Measurements from ENCODE around the gene TRPV4. TPM values are rescaled to one million over a fixed set of nuclear protein-coding genes. Genes with fewer than 3 reads are reported as not detected.
A peak's percentile ranks its signal among the peaks of the same experiment; 100 is the strongest.
"Not testable (repeated sequence)": the region's sequence is repeated elsewhere in the genome, so short reads cannot be mapped to it uniquely, and the experiment has no call there.

Gene TRPV4
- polyA plus RNA-seq, 1 donor: 0.76 TPM

DNA sequence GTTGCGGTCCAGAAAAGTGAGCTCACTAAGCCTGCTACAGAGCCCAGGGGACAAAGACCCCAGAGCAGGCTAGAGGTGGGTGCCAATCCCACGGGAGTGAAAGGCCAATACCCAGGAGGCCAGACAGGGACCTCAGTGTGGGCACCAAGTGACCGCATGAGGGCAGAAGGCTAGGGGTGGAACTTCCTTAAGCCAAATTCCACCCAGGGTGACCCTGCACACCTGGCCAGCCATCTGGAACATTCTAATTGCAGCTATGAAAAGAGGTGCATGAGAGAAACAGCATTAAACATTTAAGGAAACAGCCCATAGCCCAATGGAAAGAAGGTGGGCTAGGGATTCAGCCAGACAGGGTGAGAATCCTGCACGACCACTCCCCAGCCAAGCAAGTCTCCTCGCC is 27.8 kb upstream of the TRPV4 start:
- no peaks in the 10 kb centered on the region for H3K9me3 ChIP-seq (ENCODE audit: control insufficient read depth, low read depth, low read length)
- H3K4me1 ChIP-seq (ENCODE audit: control insufficient read depth, insufficient read depth, low read length): peaks cover 39% of the 10 kb centered on the region
- no peak for DNase-seq
- peaks cover 26% of the 10 kb centered on the region for H3K36me3 ChIP-seq (ENCODE audit: control insufficient read depth, insufficient read depth, low read length)
- H3K27me3 ChIP-seq (ENCODE audit: control insufficient read depth, insufficient read depth, low read length): no peaks in the 10 kb centered on the region
- H3K27ac ChIP-seq (ENCODE audit: low read length): peak overlapping the region; percentile 42
- H3K4me3 ChIP-seq (ENCODE audit: low read length): no peak overlapping the region
- WGBS (ENCODE audit: insufficient coverage, low lambda C conversion rate): no CpG with 5 or more reads among the region's 5 CpGs

DNA sequence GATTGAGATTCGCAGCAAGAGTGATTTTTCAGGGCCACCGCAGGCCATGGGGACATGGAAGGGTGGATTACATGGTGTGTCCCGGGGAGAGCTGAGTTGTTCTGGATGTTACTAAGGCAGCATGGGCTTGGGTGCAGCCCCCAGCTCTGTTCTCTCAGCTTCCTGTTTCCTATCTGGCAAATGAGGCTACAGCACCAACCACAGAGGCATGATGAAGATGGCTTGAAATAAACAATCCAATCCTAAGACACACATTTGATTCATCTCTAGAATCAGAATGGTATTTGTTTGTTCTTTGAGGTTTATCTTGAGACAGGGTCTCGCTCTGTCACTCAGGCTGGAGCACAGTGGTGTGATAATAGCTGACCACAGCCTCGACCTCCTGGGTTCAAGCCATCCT is 25.6 kb upstream of the TRPV4 start:
- peaks cover 26% of the 10 kb centered on the region for H3K4me1 ChIP-seq (ENCODE audit: control insufficient read depth, insufficient read depth, low read length)
- H3K9me3 ChIP-seq (ENCODE audit: control insufficient read depth, low read depth, low read length): no peaks in the 10 kb centered on the region
- no peak overlapping the region for H3K27ac ChIP-seq (ENCODE audit: low read length)
- no CpG with 5 or more reads among the region's 5 CpGs for WGBS (ENCODE audit: insufficient coverage, low lambda C conversion rate)
- H3K27me3 ChIP-seq (ENCODE audit: control insufficient read depth, insufficient read depth, low read length): no peaks in the 10 kb centered on the region
- peaks cover 43% of the 10 kb centered on the region for H3K36me3 ChIP-seq (ENCODE audit: control insufficient read depth, insufficient read depth, low read length)
- DNase-seq: no peak
- H3K4me3 ChIP-seq (ENCODE audit: low read length): no peak overlapping the region

DNA sequence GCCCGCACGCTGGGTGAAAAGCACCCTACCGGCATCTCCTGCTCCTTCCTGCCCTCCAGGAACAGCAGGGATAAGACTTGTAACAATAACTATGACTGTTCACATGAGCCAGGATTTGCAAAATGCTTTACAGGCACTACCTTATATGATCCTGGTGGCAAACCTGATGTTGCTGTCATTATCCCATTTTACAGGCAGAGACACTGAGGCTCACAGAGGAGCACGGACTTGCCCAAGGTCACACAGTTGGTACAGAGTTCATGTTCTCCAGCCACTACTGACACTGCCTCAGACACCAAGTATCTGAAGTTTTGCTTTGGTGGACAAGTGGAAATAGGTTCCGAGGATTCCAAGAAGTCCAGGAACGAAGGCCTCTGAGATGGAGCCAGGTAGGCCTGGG is 24.5 kb upstream of the TRPV4 start:
- no peak for DNase-seq
- no peak overlapping the region for H3K4me3 ChIP-seq (ENCODE audit: low read length)
- no peaks in the 10 kb centered on the region for H3K9me3 ChIP-seq (ENCODE audit: control insufficient read depth, low read depth, low read length)
- no CpG with 5 or more reads among the region's 6 CpGs for WGBS (ENCODE audit: insufficient coverage, low lambda C conversion rate)
- H3K27ac ChIP-seq (ENCODE audit: low read length): no peak overlapping the region
- H3K4me1 ChIP-seq (ENCODE audit: control insufficient read depth, insufficient read depth, low read length): peaks cover 19% of the 10 kb centered on the region
- no peaks in the 10 kb centered on the region for H3K27me3 ChIP-seq (ENCODE audit: control insufficient read depth, insufficient read depth, low read length)
- peaks cover 46% of the 10 kb centered on the region for H3K36me3 ChIP-seq (ENCODE audit: control insufficient read depth, insufficient read depth, low read length)

DNA sequence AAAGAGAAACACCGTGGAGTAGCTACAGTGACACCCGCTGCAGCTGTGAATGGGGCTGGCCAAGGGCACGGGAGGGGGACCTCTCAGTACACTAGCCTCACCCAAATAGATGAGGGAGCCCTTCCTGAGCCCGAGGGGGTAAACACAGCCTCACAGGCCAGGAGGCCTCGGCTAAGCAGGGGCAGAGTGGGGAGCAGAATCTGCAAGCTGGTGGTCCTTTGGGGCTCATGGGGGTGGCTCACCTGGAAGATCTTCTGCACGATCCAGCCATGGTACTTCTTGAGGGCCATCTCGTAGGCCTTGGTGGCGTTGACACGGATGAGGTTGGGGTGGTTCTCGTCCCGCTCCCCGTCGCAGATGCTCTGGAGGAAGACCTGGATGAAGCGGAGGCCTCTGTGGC is 22.2 kb upstream of the TRPV4 start:
- no peaks in the 10 kb centered on the region for H3K4me1 ChIP-seq (ENCODE audit: control insufficient read depth, insufficient read depth, low read length)
- H3K4me3 ChIP-seq (ENCODE audit: low read length): no peak overlapping the region
- WGBS (ENCODE audit: insufficient coverage, low lambda C conversion rate): no CpG with 5 or more reads among the region's 14 CpGs
- peaks cover 51% of the 10 kb centered on the region for H3K36me3 ChIP-seq (ENCODE audit: control insufficient read depth, insufficient read depth, low read length)
- no peak overlapping the region for H3K27ac ChIP-seq (ENCODE audit: low read length)
- no peak for DNase-seq
- H3K9me3 ChIP-seq (ENCODE audit: control insufficient read depth, low read depth, low read length): no peaks in the 10 kb centered on the region
- H3K27me3 ChIP-seq (ENCODE audit: control insufficient read depth, insufficient read depth, low read length): no peaks in the 10 kb centered on the region

DNA sequence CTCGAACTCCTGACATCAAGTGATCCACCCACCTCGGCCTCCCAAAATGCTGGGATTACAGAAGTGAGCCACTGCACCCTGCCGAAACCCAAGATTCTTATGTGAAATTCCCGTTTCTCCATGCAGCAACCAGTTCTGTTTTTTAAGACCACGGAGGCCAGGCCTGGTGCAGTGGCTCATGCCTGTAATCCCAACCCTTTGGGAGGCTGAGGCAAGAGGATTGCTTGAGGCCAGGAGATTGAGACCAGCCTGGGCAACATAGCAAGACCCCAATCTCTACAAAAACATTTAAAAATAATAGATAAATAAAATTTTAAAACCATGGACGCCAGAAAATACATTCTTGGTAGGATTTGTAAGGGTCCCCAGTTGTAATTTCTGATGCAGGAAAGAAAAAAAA is 17.3 kb upstream of the TRPV4 start:
- H3K4me1 ChIP-seq (ENCODE audit: control insufficient read depth, insufficient read depth, low read length); H3K27ac ChIP-seq (ENCODE audit: low read length); DNase-seq; H3K9me3 ChIP-seq (ENCODE audit: control insufficient read depth, low read depth, low read length); H3K27me3 ChIP-seq (ENCODE audit: control insufficient read depth, insufficient read depth, low read length); H3K4me3 ChIP-seq (ENCODE audit: low read length): not testable (repeated sequence)
- H3K36me3 ChIP-seq (ENCODE audit: control insufficient read depth, insufficient read depth, low read length): peaks cover 21% of the 10 kb centered on the region
- 100% methylated on average over 2 of the region's 6 CpGs for WGBS (ENCODE audit: insufficient coverage, low lambda C conversion rate)

DNA sequence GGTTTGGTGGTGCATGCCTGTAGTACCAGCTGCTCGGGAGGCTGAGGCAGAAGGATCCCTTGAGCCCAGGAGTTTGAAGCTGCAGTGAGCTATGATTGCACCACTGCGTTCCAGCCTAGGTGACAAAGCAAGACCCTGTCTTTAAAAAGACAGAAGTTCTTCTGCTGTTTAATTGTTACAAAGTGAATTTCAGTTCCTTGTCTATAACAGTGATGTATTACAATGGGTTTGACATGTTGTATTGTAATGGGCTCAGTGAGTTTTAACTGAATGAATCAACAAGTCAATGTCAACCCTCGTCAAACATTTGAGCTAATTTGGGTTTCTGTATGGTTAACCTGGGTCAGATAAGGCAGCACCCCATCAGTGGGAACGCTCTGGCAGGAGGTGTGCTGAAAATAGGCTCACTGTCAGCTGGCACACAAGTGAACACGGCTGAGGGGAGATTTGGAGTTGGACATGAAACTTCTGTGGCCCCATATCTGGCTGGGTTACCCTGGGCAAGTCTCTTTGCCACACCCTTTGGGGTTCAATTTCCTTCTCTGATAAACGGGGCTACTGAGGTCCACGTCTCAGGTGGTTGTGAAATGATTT is 14.0 kb upstream of the TRPV4 start:
- WGBS (ENCODE audit: insufficient coverage, low lambda C conversion rate): no CpG with 5 or more reads among the region's 7 CpGs
- Histone ChIP-seq H3K9me3 (ENCODE audit: control insufficient read depth, low read depth, low read length) (no peaks in the 10 kb centered on the region), H3K4me3 (ENCODE audit: low read length) (no peak overlapping the region), H3K4me1 (ENCODE audit: control insufficient read depth, insufficient read depth, low read length) (peaks cover 7% of the 10 kb centered on the region), H3K27me3 (ENCODE audit: control insufficient read depth, insufficient read depth, low read length) (no peaks in the 10 kb centered on the region), H3K27ac (ENCODE audit: low read length) (no peak overlapping the region), H3K36me3 (ENCODE audit: control insufficient read depth, insufficient read depth, low read length) (peaks cover under 1% of the 10 kb centered on the region)
- no peak for DNase-seq

DNA sequence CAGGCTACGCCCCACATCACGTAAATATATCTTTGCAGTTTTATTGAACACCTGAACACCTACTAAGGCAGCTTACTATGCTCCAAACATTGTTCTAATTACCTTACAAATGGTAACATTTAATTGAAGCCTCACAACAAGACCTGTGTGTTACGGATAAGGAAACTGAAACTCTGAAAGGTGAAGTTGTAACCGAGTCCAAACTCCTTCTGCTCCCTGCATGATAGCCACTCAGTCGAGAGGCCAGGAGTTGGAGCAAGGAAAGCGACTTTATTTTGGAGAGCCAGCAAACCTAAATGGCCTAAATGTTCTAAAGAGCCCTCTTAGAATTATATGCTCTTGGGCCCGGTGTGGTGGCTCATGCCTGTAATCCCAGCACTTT is 12.6 kb upstream of the TRPV4 start:
- Histone ChIP-seq H3K27me3 (ENCODE audit: control insufficient read depth, insufficient read depth, low read length) (no peaks in the 10 kb centered on the region), H3K9me3 (ENCODE audit: control insufficient read depth, low read depth, low read length) (no peaks in the 10 kb centered on the region), H3K4me3 (ENCODE audit: low read length) (peak overlapping the region; percentile 34), H3K27ac (ENCODE audit: low read length) (peak overlapping the region; percentile 16), H3K36me3 (ENCODE audit: control insufficient read depth, insufficient read depth, low read length) (no peaks in the 10 kb centered on the region), H3K4me1 (ENCODE audit: control insufficient read depth, insufficient read depth, low read length) (peaks cover 7% of the 10 kb centered on the region)
- peak; percentile 44 to 66 for DNase-seq
- WGBS (ENCODE audit: insufficient coverage, low lambda C conversion rate): no CpG with 5 or more reads among the region's 7 CpGs

DNA sequence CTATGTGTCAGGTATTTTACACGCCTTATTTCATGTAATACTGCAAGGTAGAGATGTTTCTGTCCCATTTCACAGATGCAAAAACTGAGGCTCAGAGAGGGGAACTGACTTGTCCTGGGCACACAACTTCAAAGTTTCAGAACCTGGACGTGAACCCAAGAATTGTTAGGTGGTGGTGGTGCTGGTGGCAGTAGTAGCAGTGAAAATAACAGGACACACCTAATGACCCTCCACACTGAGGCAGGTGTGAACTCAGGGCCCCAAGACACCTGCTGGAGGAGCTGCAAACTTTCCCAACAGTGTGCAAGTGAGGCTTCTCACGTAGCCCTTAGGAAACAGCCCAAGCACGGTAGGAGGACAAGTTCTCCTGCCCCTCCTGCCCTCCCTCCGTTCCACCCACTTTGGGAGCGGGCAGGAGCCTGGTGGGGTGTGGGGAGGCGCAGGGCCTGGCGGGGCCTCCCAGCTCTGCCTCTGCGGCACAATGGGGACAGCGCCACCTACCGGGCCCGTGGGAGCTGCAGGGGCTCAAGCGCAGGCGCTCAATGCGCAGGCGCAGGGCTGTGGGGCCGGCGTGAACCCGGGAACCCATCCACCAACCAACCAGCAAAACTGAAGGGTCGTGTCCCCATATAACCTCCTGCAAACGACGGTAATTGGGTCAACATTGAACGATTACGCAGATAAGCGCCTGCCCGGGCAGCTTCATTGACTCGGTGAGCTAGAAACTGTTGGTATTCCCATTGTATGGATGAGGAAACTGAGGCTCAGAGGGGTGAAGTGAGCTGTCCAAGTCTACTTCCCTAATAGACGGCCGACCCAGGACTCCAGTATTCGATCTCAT is 12.0 kb upstream of the TRPV4 start:
- no peaks in the 10 kb centered on the region for H3K9me3 ChIP-seq (ENCODE audit: control insufficient read depth, low read depth, low read length)
- peaks cover 7% of the 10 kb centered on the region for H3K4me1 ChIP-seq (ENCODE audit: control insufficient read depth, insufficient read depth, low read length)
- WGBS (ENCODE audit: insufficient coverage, low lambda C conversion rate): no CpG with 5 or more reads among the region's 30 CpGs
- DNase-seq: peak; percentile 81 to 83
- H3K27ac ChIP-seq (ENCODE audit: low read length): peak overlapping the region; percentile 16
- peak overlapping the region; percentile 34 for H3K4me3 ChIP-seq (ENCODE audit: low read length)
- H3K36me3 ChIP-seq (ENCODE audit: control insufficient read depth, insufficient read depth, low read length): no peaks in the 10 kb centered on the region
- no peaks in the 10 kb centered on the region for H3K27me3 ChIP-seq (ENCODE audit: control insufficient read depth, insufficient read depth, low read length)

DNA sequence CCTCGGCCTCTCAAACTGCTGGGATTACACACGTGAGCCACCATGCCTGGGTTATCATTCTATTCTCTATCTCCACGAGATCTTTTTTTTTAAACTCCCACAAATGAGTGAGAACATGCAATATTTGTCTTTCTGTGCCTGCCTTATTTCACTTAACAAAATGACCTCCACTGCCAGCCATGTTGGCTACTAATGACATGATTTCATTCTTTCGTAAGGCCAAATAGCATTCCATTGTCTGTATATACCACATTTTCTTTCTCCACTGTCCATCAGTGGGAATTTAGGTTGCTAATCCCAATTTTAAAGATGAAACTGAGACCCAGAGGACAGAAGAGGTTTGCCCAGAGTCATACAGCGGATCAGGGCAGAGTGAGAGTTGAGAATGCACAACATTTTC is 10.9 kb upstream of the TRPV4 start:
- H3K9me3 ChIP-seq (ENCODE audit: control insufficient read depth, low read depth, low read length): no peaks in the 10 kb centered on the region
- no CpG with 5 or more reads among the region's 5 CpGs for WGBS (ENCODE audit: insufficient coverage, low lambda C conversion rate)
- no peak overlapping the region for H3K27ac ChIP-seq (ENCODE audit: low read length)
- no peaks in the 10 kb centered on the region for H3K36me3 ChIP-seq (ENCODE audit: control insufficient read depth, insufficient read depth, low read length)
- H3K4me3 ChIP-seq (ENCODE audit: low read length): no peak overlapping the region
- peaks cover 7% of the 10 kb centered on the region for H3K4me1 ChIP-seq (ENCODE audit: control insufficient read depth, insufficient read depth, low read length)
- no peak for DNase-seq
- H3K27me3 ChIP-seq (ENCODE audit: control insufficient read depth, insufficient read depth, low read length): no peaks in the 10 kb centered on the region

DNA sequence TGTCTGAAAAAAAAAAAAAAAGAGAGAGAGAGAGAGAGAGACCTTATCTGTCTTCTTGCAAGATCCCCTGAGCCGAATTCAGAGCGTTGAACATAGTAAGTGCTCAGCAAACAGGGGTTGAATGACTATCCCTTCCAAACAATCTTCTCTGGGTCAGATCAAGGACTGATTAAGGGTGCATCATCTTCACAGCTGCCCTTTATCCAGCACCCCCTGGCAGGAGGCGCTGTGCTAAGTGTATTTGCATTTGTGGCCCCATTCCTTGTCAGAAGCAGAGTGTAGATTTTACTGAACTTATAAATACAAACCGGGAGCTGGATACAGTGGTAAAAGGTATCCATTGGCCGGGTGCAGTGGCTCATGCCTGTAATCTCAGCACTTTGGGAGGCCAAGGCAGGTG is 8.8 kb upstream of the TRPV4 start:
- no CpG with 5 or more reads among the region's 5 CpGs for WGBS (ENCODE audit: insufficient coverage, low lambda C conversion rate)
- DNase-seq: no peak
- Histone ChIP-seq H3K4me1 (ENCODE audit: control insufficient read depth, insufficient read depth, low read length) (peaks cover 7% of the 10 kb centered on the region), H3K4me3 (ENCODE audit: low read length) (no peak overlapping the region), H3K9me3 (ENCODE audit: control insufficient read depth, low read depth, low read length) (no peaks in the 10 kb centered on the region), H3K27ac (ENCODE audit: low read length) (no peak overlapping the region), H3K36me3 (ENCODE audit: control insufficient read depth, insufficient read depth, low read length) (no peaks in the 10 kb centered on the region), H3K27me3 (ENCODE audit: control insufficient read depth, insufficient read depth, low read length) (no peaks in the 10 kb centered on the region)

DNA sequence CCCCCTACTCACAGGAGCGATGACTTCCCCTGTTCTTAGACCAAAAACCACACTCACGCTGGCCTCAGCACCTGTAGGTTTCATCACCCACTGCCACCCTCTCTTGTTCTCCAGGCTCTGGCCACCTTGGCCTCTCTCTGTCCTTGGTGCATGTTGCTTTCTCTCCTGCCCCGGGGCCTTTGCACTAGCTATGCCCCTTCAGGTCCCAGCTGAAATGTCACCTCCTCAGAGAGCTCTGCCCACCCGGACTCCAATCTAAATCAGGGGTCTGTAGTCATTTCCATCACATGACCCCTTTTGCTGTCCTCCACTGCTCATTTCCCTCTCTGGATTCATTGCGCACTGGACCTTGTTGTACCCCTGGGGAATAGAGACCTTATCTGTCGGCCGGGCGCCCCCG is 8.2 kb upstream of the TRPV4 start:
- H3K4me3 ChIP-seq (ENCODE audit: low read length): no peak overlapping the region
- H3K9me3 ChIP-seq (ENCODE audit: control insufficient read depth, low read depth, low read length): no peaks in the 10 kb centered on the region
- H3K27me3 ChIP-seq (ENCODE audit: control insufficient read depth, insufficient read depth, low read length): no peaks in the 10 kb centered on the region
- no peak for DNase-seq
- H3K27ac ChIP-seq (ENCODE audit: low read length): no peak overlapping the region
- H3K4me1 ChIP-seq (ENCODE audit: control insufficient read depth, insufficient read depth, low read length): peaks cover 7% of the 10 kb centered on the region
- WGBS (ENCODE audit: insufficient coverage, low lambda C conversion rate): 100% methylated on average over 1 of the region's 9 CpGs
- H3K36me3 ChIP-seq (ENCODE audit: control insufficient read depth, insufficient read depth, low read length): no peaks in the 10 kb centered on the region
